LNCAP (cell line): ENCODE measurements around the gene ADGRF3.

Experiments
- TF ChIP-seq, protein P1 (sequence below): fragments of 450-650 bp; IDR thresholded peaks from 2 replicates; pipeline ENCODE4 v1.5.1; 2017; ENCODE audit warnings: mild to moderate bottlenecking

The ADGRF3 gene, protein sequence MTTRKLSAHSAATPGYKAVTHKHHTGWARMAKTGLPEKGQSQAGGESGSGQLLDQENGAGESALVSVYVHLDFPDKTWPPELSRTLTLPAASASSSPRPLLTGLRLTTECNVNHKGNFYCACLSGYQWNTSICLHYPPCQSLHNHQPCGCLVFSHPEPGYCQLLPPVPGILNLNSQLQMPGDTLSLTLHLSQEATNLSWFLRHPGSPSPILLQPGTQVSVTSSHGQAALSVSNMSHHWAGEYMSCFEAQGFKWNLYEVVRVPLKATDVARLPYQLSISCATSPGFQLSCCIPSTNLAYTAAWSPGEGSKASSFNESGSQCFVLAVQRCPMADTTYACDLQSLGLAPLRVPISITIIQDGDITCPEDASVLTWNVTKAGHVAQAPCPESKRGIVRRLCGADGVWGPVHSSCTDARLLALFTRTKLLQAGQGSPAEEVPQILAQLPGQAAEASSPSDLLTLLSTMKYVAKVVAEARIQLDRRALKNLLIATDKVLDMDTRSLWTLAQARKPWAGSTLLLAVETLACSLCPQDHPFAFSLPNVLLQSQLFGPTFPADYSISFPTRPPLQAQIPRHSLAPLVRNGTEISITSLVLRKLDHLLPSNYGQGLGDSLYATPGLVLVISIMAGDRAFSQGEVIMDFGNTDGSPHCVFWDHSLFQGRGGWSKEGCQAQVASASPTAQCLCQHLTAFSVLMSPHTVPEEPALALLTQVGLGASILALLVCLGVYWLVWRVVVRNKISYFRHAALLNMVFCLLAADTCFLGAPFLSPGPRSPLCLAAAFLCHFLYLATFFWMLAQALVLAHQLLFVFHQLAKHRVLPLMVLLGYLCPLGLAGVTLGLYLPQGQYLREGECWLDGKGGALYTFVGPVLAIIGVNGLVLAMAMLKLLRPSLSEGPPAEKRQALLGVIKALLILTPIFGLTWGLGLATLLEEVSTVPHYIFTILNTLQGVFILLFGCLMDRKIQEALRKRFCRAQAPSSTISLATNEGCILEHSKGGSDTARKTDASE

DNA sequence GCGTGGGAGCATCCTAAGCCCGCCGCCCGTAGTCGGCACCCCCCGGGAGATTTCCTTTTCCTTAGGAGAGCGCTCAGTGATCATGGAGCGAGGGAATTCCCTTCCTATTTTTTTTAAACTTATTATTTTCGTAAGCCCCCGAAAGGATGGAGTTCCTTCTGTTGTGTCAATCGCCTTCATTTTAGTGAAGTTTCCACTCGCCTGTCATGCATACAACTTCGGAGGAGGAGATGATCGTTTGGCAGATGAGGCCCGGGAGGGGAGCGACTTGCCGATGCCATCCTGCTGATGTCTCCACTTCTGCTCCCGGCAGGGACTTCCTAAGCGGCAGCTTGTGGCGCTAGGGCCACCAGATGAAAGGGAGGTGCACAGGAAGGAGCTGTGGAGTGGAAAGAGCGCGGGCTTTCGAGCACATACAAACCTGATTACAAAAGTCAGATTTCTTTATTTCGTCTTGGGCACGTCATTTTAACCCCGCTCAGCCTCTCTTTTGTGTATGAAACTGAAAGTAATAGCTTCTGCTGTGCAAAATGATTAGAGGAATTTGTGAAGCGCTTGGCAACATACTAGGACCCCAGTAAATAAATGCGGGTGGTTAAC is at the start of gene ADGRF3:
Gene ADGRF3, minus strand, starts transcription at position 336 of the 600 bp plus-strand sequence. CDS start 555 bp downstream, outside the sequence.
- TF ChIP-seq, protein P1, sequence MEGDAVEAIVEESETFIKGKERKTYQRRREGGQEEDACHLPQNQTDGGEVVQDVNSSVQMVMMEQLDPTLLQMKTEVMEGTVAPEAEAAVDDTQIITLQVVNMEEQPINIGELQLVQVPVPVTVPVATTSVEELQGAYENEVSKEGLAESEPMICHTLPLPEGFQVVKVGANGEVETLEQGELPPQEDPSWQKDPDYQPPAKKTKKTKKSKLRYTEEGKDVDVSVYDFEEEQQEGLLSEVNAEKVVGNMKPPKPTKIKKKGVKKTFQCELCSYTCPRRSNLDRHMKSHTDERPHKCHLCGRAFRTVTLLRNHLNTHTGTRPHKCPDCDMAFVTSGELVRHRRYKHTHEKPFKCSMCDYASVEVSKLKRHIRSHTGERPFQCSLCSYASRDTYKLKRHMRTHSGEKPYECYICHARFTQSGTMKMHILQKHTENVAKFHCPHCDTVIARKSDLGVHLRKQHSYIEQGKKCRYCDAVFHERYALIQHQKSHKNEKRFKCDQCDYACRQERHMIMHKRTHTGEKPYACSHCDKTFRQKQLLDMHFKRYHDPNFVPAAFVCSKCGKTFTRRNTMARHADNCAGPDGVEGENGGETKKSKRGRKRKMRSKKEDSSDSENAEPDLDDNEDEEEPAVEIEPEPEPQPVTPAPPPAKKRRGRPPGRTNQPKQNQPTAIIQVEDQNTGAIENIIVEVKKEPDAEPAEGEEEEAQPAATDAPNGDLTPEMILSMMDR = no peak

DNA sequence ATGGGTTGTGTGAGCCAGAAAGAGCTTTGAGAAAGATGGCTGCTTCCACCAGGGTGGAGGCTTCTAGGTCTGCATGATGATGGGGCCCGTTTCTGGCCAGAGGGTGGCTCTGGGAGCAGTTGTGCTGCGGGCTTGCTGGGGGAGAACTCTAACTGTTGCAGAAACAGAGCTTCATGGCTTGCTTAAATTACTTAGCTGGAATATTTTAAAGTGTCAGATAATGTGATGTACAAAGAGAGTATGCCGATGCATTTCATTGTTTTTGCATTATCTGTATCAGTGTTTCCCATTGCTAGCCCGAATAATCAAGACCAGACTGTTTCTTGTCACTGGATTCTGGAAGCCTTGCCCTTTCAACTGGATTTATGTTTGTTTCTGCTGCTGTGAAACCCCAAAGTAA is 48.8 kb upstream of the ADGRF3 start:
- TF ChIP-seq, protein P1 = no peak

DNA sequence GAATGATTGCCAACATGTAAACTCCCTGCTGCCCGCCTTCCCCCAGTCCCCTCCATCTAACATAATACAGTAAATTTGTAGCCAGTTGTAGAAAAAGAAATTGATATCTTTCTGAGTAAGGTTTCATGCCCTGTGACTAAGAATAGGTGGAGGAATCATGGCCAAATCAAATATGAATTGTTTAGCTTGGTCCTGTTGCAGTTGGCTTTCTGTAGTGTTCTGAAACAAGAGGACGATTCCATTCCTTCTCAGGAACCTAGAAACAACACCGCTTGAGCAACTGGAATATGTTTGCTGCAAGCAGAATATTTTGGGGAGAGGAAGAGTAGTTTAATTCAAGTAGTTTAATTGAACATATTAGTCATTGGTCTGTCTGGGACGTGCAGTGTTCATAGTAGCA is 48.1 kb upstream of the ADGRF3 start:
- TF ChIP-seq, protein P1 = no peak

DNA sequence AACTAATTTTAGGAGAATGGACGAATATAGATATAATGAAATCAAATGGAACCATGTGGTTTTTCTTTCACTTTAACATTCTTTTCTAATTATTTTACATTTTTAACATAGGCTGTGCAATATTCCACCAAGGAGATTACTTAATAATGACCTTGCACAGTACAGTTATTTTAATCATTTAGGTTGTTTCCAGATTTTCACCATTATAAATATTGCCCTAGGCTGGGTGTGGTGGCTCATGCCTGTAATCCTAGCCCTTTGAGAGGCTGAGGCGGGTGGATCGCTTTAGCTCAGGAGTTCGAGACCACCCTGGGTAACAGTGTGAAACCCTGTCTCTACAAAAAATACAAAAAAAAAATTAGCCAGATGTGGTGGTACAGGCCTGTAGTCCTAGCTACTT is 40.6 kb upstream of the ADGRF3 start:
- TF ChIP-seq, protein P1 = no peak

DNA sequence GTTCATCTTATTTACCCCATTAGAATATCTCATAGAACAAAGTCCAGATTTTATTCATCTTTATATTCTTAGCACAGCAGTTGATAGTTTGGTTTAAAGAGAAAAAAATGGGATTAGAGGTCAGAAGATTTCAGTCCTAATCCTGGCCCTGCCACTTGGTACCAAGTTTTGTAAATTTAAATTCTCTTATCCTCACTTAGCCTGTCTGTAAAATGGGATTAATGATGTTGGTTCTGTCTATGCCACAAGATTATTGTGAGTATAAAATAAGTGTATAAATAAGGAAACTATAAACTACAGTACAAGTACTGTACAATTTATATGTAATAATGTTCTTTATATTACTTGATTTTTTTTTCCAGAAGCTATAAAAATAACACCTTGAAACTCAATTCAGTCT is 38.0 kb upstream of the ADGRF3 start:
- TF ChIP-seq, protein P1 = no peak

DNA sequence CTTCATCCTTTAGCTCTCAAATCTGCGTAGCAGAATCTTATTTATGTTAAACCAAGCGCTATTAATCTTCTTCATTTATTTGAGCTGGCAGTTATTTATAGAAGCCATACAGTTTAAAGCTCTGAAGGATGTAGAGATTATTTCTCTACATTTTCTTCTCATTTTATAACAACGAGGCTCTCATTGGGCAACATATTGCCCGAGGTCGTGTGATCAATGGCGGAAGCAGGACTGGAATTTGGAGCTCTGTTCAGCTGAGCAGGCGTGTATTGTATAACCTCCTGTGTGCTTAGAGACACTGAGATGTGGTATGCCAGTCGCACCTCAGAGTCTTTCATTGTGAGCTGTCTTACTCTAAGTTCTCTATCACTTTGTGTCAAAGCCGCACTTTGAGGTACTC is 37.6 kb upstream of the ADGRF3 start:
- TF ChIP-seq, protein P1 = no peak

DNA sequence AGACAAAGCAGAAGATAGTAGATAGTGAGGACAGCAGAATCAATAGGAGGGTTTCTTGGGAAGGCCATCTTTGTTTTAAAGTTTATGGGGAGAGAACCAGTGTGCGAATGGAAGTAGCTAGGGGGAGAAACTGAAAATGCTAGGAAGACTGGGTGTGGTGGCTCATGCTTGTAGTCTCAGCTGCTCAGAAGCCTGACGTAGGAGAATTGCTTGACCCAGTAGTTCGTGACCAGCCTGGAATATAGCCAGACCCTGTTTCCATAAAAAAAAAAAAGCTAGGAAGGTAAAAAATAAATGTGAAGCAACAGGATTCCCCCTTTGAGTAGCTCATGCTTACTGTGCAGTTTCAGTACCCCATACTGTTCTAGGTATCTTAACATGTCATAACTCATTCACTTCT is 36.0 kb upstream of the ADGRF3 start:
- TF ChIP-seq, protein P1 = no peak
